Measurements from ENCODE around the gene MLLT10. TPM values are rescaled to one million over a fixed set of nuclear protein-coding genes. Genes with fewer than 3 reads are reported as not detected.
A peak's percentile ranks its signal among the peaks of the same experiment; 100 is the strongest.

The MLLT10 gene
- total RNA-seq = 37.5 TPM

GRCh38 chr10:21533467-21534279, at the start of gene MLLT10:
Gene MLLT10 (plus strand): TSS chr10:21534232. CDS start chr10:21534645, 413 bp downstream.
- Histone ChIP-seq H3K4me1 (ENCODE audit: insufficient read depth, low read length) (peaks cover 20% of the 10 kb centered on the region), H3K9me3 (ENCODE audit: low read depth, low read length) (no peaks in the 10 kb centered on the region), H3K27me3 (ENCODE audit: insufficient read depth, low read length) (no peaks in the 10 kb centered on the region), H3K4me3 (ENCODE audit: low read length) (peak within 1 kb of the TSS; percentile 71)

- Histone ChIP-seq H3K27me3 (ENCODE audit: insufficient read depth, low read length) (peaks cover 4% of the 10 kb centered on the region), H3K9me3 (ENCODE audit: low read depth, low read length) (no peaks in the 10 kb centered on the region), H3K4me3 (ENCODE audit: low read length) (no peak overlapping the region), H3K4me1 (ENCODE audit: insufficient read depth, low read length) (no peaks in the 10 kb centered on the region)
Observed at GRCh38 chr10:21487416-21488180, 46.4 kb upstream of the MLLT10 start.

- Histone ChIP-seq H3K4me3 (ENCODE audit: low read length) (no peak overlapping the region), H3K9me3 (ENCODE audit: low read depth, low read length) (no peaks in the 10 kb centered on the region), H3K27me3 (ENCODE audit: insufficient read depth, low read length) (peaks cover 10% of the 10 kb centered on the region), H3K4me1 (ENCODE audit: insufficient read depth, low read length) (no peaks in the 10 kb centered on the region)
Observed at GRCh38 chr10:21488246-21488956, 45.6 kb upstream of the MLLT10 start.

- Histone ChIP-seq H3K9me3 (ENCODE audit: low read depth, low read length) (no peaks in the 10 kb centered on the region), H3K4me3 (ENCODE audit: low read length) (no peak overlapping the region), H3K4me1 (ENCODE audit: insufficient read depth, low read length) (peaks cover 3% of the 10 kb centered on the region), H3K27me3 (ENCODE audit: insufficient read depth, low read length) (peaks cover 16% of the 10 kb centered on the region)
Observed at GRCh38 chr10:21488957-21489446, 45.0 kb upstream of the MLLT10 start.

- no peaks in the 10 kb centered on the region for H3K9me3 ChIP-seq (ENCODE audit: low read depth, low read length)
- H3K27me3 ChIP-seq (ENCODE audit: insufficient read depth, low read length) = peaks cover 27% of the 10 kb centered on the region
- H3K4me3 ChIP-seq (ENCODE audit: low read length) = no peak overlapping the region
- peaks cover 15% of the 10 kb centered on the region for H3K4me1 ChIP-seq (ENCODE audit: insufficient read depth, low read length)
Observed at GRCh38 chr10:21490028-21490710, 43.9 kb upstream of the MLLT10 start.

GRCh38 chr10:21490711-21491105, 43.3 kb upstream of the MLLT10 start:
- no peaks in the 10 kb centered on the region for H3K9me3 ChIP-seq (ENCODE audit: low read depth, low read length)
- peaks cover 29% of the 10 kb centered on the region for H3K27me3 ChIP-seq (ENCODE audit: insufficient read depth, low read length)
- no peak overlapping the region for H3K4me3 ChIP-seq (ENCODE audit: low read length)
- peaks cover 19% of the 10 kb centered on the region for H3K4me1 ChIP-seq (ENCODE audit: insufficient read depth, low read length)

- peaks cover 36% of the 10 kb centered on the region for H3K27me3 ChIP-seq (ENCODE audit: insufficient read depth, low read length)
- peaks cover 31% of the 10 kb centered on the region for H3K4me1 ChIP-seq (ENCODE audit: insufficient read depth, low read length)
- H3K9me3 ChIP-seq (ENCODE audit: low read depth, low read length) = no peaks in the 10 kb centered on the region
- H3K4me3 ChIP-seq (ENCODE audit: low read length) = no peak overlapping the region
Observed at GRCh38 chr10:21492421-21492820, 41.6 kb upstream of the MLLT10 start.

GRCh38 chr10:21493784-21494183, 40.2 kb upstream of the MLLT10 start:
- Histone ChIP-seq H3K4me1 (ENCODE audit: insufficient read depth, low read length) (peaks cover 32% of the 10 kb centered on the region), H3K4me3 (ENCODE audit: low read length) (no peak overlapping the region), H3K9me3 (ENCODE audit: low read depth, low read length) (no peaks in the 10 kb centered on the region), H3K27me3 (ENCODE audit: insufficient read depth, low read length) (peaks cover 50% of the 10 kb centered on the region)

- Histone ChIP-seq H3K27me3 (ENCODE audit: insufficient read depth, low read length) (peaks cover 53% of the 10 kb centered on the region), H3K4me1 (ENCODE audit: insufficient read depth, low read length) (peaks cover 32% of the 10 kb centered on the region), H3K9me3 (ENCODE audit: low read depth, low read length) (no peaks in the 10 kb centered on the region), H3K4me3 (ENCODE audit: low read length) (peak overlapping the region; percentile 42)
Observed at GRCh38 chr10:21494191-21495001, 39.6 kb upstream of the MLLT10 start.

GRCh38 chr10:21495002-21495751, 38.9 kb upstream of the MLLT10 start:
- H3K4me3 ChIP-seq (ENCODE audit: low read length) = peak overlapping the region; percentile 42
- peaks cover 61% of the 10 kb centered on the region for H3K27me3 ChIP-seq (ENCODE audit: insufficient read depth, low read length)
- H3K9me3 ChIP-seq (ENCODE audit: low read depth, low read length) = no peaks in the 10 kb centered on the region
- peaks cover 39% of the 10 kb centered on the region for H3K4me1 ChIP-seq (ENCODE audit: insufficient read depth, low read length)

- peak overlapping the region; percentile 42 for H3K4me3 ChIP-seq (ENCODE audit: low read length)
- peaks cover 66% of the 10 kb centered on the region for H3K27me3 ChIP-seq (ENCODE audit: insufficient read depth, low read length)
- H3K4me1 ChIP-seq (ENCODE audit: insufficient read depth, low read length) = peaks cover 43% of the 10 kb centered on the region
- no peaks in the 10 kb centered on the region for H3K9me3 ChIP-seq (ENCODE audit: low read depth, low read length)
Observed at GRCh38 chr10:21495752-21496342, 38.2 kb upstream of the MLLT10 start.

- H3K27me3 ChIP-seq (ENCODE audit: insufficient read depth, low read length) = peaks cover 71% of the 10 kb centered on the region
- peaks cover 43% of the 10 kb centered on the region for H3K4me1 ChIP-seq (ENCODE audit: insufficient read depth, low read length)
- peak overlapping the region; percentile 42 for H3K4me3 ChIP-seq (ENCODE audit: low read length)
- no peaks in the 10 kb centered on the region for H3K9me3 ChIP-seq (ENCODE audit: low read depth, low read length)
Observed at GRCh38 chr10:21496343-21497176, 37.5 kb upstream of the MLLT10 start.
